Glutamatergic neuron (in vitro differentiated cells): Measurements from ENCODE around the gene POM121. TPM values are rescaled to one million over a fixed set of nuclear protein-coding genes. Genes with fewer than 3 reads are reported as not detected.
"Not testable (repeated sequence)": the region's sequence is repeated elsewhere in the genome, so short reads cannot be mapped to it uniquely, and the experiment has no call there.

Experiments
- DNase-seq: peaks from one replicate; pipeline ENCODE4 v3.0.0; 2022
- H3K27ac Mint-ChIP-seq: one replicate; pipeline ENCODE4 v1.8.0; 2020; ENCODE audit warnings: mild to moderate bottlenecking, mixed read lengths, inconsistent platforms; ENCODE audit not compliant: unreplicated experiment
- H3K27me3 Mint-ChIP-seq: one replicate; pipeline ENCODE4 v1.8.0; 2020; ENCODE audit warnings: mild to moderate bottlenecking, moderate library complexity, mixed read lengths, inconsistent platforms; ENCODE audit not compliant: unreplicated experiment
- H3K36me3 Mint-ChIP-seq: one replicate; pipeline ENCODE4 v1.8.0; 2020; ENCODE audit warnings: mild to moderate bottlenecking, mixed read lengths, inconsistent platforms; ENCODE audit not compliant: unreplicated experiment
- H3K4me1 Mint-ChIP-seq: one replicate; pipeline ENCODE4 v1.8.0; 2020; ENCODE audit warnings: mild to moderate bottlenecking, low read depth, mixed read lengths, inconsistent platforms; ENCODE audit not compliant: unreplicated experiment
- H3K4me3 Mint-ChIP-seq: one replicate; pipeline ENCODE4 v1.8.0; 2020; ENCODE audit warnings: mild to moderate bottlenecking, mixed read lengths, inconsistent platforms; ENCODE audit not compliant: unreplicated experiment
- H3K9me3 Mint-ChIP-seq: one replicate; pipeline ENCODE4 v1.8.0; 2020; ENCODE audit warnings: mild to moderate bottlenecking, moderate library complexity, mixed read lengths, inconsistent platforms; ENCODE audit not compliant: unreplicated experiment
- total RNA-seq: library from RNA; stranded (reverse); fragmentation: NEBNext Ultra II Directional; extraction: Animal tissue kit (Norgen Biotek cat#: 25700); gene quantifications from one replicate; pipeline ENCODE4 v1.2.1, GENCODE V29; 2021; ENCODE audit not compliant: unreplicated experiment

POM121 gene
- total RNA-seq, 1 donor from 2014 or later, result 50.9 TPM

DNA sequence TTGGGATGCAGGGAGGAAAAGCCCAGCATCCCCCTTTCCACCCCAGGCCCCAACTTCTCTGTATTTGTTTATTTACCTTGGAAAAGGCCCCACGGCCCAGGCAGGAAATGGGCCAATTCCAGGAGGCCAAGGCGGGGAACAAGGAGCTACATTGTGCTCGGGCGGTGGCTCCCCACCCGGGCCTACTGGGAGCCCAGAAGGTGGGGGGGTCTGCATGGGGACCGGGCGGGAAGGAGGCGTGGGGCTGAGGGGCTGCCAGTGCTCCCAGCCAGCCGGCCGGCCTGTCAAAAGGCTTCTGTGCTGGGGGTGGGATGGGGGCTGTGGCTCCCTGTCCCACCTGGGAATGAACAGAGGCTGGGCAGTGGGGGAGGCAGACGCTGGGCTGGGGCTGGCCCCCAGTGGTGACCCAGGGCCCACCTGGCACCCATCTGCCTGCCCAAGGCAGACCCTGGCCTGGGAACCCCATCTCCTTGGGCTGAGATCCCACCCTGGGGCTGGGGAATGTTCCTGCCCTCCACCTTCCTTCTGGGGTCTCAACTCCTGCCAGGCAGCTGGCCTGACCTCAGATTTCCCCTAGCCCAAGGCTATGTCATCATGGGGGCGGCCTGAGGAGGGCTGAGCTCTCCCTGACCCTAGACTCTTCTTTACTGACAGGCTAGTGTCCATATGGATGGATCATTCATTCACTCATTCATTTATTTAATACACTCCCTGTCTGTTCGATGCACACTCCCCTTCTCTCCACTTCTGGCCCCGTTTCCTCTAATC, 65.4 kb downstream of the POM121 start:
- H3K27ac Mint-ChIP-seq, H3K27me3 Mint-ChIP-seq, H3K4me1 Mint-ChIP-seq, DNase-seq, H3K9me3 Mint-ChIP-seq, H3K4me3 Mint-ChIP-seq, H3K36me3 Mint-ChIP-seq: not testable (repeated sequence)

DNA sequence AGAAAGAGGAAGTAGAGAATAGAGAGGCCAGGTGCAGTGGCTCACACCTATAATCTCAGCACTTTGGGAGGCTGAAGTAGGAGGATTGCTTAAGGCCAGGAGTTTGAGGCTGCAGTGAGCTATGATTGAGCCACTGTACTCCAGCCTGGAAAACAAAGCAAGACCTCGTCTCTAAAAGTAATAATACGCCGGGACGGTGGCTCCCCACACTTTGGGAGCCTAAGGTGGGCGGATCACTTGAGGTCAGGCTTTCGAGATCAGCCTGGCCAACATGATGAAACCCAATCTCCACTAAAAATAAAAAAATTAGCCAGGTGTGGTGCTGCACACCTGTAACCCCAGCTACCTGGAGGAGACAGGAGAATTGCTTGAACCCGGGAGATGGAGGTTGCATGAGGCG, 70.6 kb downstream of the POM121 start:
- not testable (repeated sequence) for DNase-seq, H3K4me1 Mint-ChIP-seq, H3K9me3 Mint-ChIP-seq, H3K27ac Mint-ChIP-seq, H3K27me3 Mint-ChIP-seq, H3K36me3 Mint-ChIP-seq, H3K4me3 Mint-ChIP-seq

DNA sequence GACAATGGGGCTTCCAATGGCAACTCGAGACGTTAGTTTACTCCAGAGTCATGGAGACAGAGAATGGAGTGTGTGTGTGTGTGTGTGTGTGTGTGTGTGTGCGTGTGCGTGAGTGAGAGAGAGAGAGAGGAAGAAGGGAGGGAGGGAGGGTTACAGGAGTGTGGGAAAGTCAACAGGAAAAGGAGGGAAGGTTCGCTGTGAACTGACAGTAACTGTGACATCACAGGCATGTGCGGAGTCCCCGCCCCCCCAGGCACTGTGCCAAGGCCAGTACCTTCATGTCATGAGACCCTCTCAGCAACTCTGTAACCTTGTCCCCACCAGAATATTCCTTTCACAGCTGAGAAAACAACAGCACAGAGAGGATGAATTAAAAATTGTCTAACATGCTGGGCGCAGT, 72.6 kb downstream of the POM121 start:
- not testable (repeated sequence) for H3K9me3 Mint-ChIP-seq, H3K27ac Mint-ChIP-seq, DNase-seq, H3K36me3 Mint-ChIP-seq, H3K27me3 Mint-ChIP-seq, H3K4me3 Mint-ChIP-seq, H3K4me1 Mint-ChIP-seq

DNA sequence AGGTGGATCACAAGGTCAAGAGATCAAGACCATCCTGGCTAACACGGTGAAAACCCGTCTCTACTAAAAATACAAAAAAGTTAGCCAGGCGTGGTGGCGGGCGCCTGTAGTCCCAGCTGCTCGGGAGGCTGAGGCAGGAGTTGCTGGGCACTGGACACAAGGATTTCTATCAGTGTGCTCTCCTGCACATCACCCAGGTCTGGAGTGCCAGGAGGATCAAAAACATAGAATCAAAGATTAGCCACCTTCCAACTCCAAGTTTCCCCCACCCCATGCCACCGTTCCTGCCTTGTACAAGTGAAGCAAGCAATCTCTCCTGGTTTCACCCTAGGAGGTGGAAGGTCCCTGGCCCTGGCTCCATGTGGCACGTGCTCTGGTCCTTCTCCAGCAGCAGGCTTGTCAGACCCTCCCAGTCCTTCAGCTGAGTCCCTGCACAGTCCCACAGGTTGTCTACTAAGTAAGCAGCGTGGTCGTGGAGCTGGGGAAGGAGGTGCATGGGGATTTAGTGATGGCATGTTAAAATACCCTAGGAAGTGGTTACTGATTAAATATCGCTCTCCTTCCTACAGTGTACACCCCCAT, 73.1 kb downstream of the POM121 start:
- not testable (repeated sequence) for H3K36me3 Mint-ChIP-seq, H3K4me3 Mint-ChIP-seq, H3K9me3 Mint-ChIP-seq, H3K27ac Mint-ChIP-seq, DNase-seq, H3K4me1 Mint-ChIP-seq, H3K27me3 Mint-ChIP-seq

Other genes starting within 250 kb of the POM121 start
- 5.0 TPM for gene TYW1B, start 96.9 kb upstream of the POM121 start, total RNA-seq
- 2.9 TPM for gene TRIM74, start 44.4 kb downstream of the POM121 start, total RNA-seq
- not detected for gene SPDYE8, start 104.7 kb downstream of the POM121 start, total RNA-seq
- 0.25 TPM for gene SPDYE11, start 132.8 kb downstream of the POM121 start, total RNA-seq
- gene SPDYE9, start 160.9 kb downstream of the POM121 start, total RNA-seq, result 0.25 TPM